H1 (cell line): Measurements from ENCODE around the gene SUGP2. TPM values are rescaled to one million over a fixed set of nuclear protein-coding genes. Genes with fewer than 3 reads are reported as not detected.

ENCODE experiments used
- FOSL1 ChIP-seq: IDR thresholded peaks from 2 replicates; pipeline ENCODE4 v1.6.1; 2011; ENCODE audit warnings: mild to moderate bottlenecking, low read depth, low read length, moderate library complexity; ENCODE audit not compliant: insufficient read depth
- GTF2F1 ChIP-seq: IDR thresholded peaks from 2 replicates; pipeline ENCODE4 v1.6.1; 2012; ENCODE audit warnings: low read depth, low read length, improper control_type of control experiment, borderline replicate concordance
- JUND ChIP-seq: IDR thresholded peaks from 2 replicates; pipeline ENCODE4 v1.6.1; 2011; ENCODE audit warnings: mild to moderate bottlenecking, improper control_type of control experiment, low read length
- KDM1A ChIP-seq: fragments of 200-600, 300-600 bp; sonication (generic); IDR thresholded peaks from 2 replicates; pipeline ENCODE4 v1.7.1; 2016; ENCODE audit warnings: mild to moderate bottlenecking, low read length, borderline replicate concordance
- POLR2AphosphoS5 ChIP-seq: IDR thresholded peaks from 2 replicates; pipeline ENCODE4 v1.6.1; 2011; ENCODE audit warnings: low read depth, low read length
- polyA plus RNA-seq, 7 experiments: library from polyadenylated mRNA; depleted of rRNA in 3 of 7; stranded (reverse) in 5 of 7; unstranded in 2 of 7; fragments of >200 nt in 5 of 7; fragments of 200-250 nt in 2 of 7; gene quantifications; 1 replicate in 5 of 7; 2 replicates in 1 of 7; 4 replicates in 1 of 7; pipeline versions ENCODE4 v1.2.1 to v1.2.3, GENCODE V29; 2011 to 2013; ENCODE audit warnings: missing spikeins in 2 of 7, mixed read lengths in 2 of 7
- total RNA-seq: library from RNA; stranded (reverse); fragmentation: NEBNext Ultra II Directional; extraction: Animal tissue kit (Norgen Biotek cat#: 25700); gene quantifications from 2 replicates; pipeline ENCODE4 v1.2.1, GENCODE V29; 2021

The SUGP2 gene
- total and polyA plus RNA-seq, 2 of the 8 experiments (the other 6 are each of a cell fraction or from before 2014, with no cell fraction given), result 57.7 to 114 TPM

DNA sequence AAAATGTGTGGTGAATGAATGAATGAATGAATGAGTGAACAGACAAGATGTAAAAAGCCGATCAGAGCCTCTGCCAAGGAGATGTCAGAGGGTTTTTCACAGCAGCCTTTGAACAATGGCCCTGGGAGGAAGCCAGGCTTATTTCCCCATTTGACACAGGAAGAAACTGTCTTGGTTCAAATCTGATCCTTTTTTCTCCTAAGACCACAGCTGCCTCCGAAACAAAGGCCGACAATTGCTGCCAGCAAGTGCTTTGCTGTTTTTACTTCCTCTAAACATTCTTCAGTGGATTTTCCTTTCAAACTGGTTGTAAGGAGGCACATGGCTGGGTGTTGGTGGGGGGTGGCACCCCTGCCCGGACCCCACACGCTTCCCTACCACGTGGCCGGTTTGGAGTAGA is 48.1 kb downstream of the SUGP2 start (continued):
- no peak for TF ChIP-seq FOSL1
- TF ChIP-seq JUND, result no peak
- no peak for TF ChIP-seq KDM1A
- no peak for TF ChIP-seq POLR2AphosphoS5
- TF ChIP-seq GTF2F1, result no peak
